Vein endothelial cell (primary cell): ENCODE results near the gene WHRN. TPM values are rescaled to one million over a fixed set of nuclear protein-coding genes. Genes with fewer than 3 reads are reported as not detected.

Experiments used
- small RNA-seq: library from RNA; depleted of rRNA; stranded (forward); fragments of <200 nt; gene quantifications from one replicate; pipeline ENCODE3, GENCODE V24; 2012
- total RNA-seq: library from RNA; depleted of rRNA; stranded (reverse); fragments of >200 nt; gene quantifications from 2 replicates; pipeline ENCODE4 v1.2.3, GENCODE V29; 2012

Gene WHRN
- total RNA-seq: 0.67 and 1.6 TPM in 2 replicates

GRCh38 chr9:114505187-114506081, at the start of gene WHRN:
Gene WHRN, minus strand, starts transcription at chr9:114505473. Its CDS starts 672 bp downstream, at chr9:114504801.

GRCh38 chr9:114387680-114388356, 117.5 kb downstream of the WHRN start, which contains the start of gene AKNA:
Gene AKNA, minus strand, starts transcription at chr9:114387982. Its CDS starts 6,649 bp downstream, at chr9:114381333.

Small RNA genes within 50 kb of the gene (small RNA-seq; reads per million reads assigned to genes)
- not detected for gene AL138895.2

Other genes starting within 250 kb of the WHRN start
- gene ORM1, start 182.4 kb downstream of the WHRN start, total RNA-seq: not detected in 2 replicates
- not detected in 2 replicates for gene ORM2, start 175.6 kb downstream of the WHRN start, total RNA-seq
- 5.2 and 10.3 TPM in 2 replicates for gene AKNA, start 117.5 kb downstream of the WHRN start, total RNA-seq
- 112 and 127 TPM in 2 replicates for gene ATP6V1G1, start 82.3 kb upstream of the WHRN start, total RNA-seq
- gene TMEM268, start 105.8 kb upstream of the WHRN start, total RNA-seq: 6.6 and 7.2 TPM in 2 replicates
- gene TEX53, start 152.3 kb upstream of the WHRN start, total RNA-seq: not detected in 2 replicates
- gene TEX48, start 176.7 kb upstream of the WHRN start, total RNA-seq: not detected in 2 replicates